Measurements from ENCODE around the gene DSTN. TPM values are rescaled to one million over a fixed set of nuclear protein-coding genes. Genes with fewer than 3 reads are reported as not detected.

Gene DSTN
- total RNA-seq, 4 donors from 2014 or later, result 79.2 to 128 (median 88.5) TPM

- intact Hi-C loops (cut with DNase I; ENCODE audit: low total_unique reads) (no loop called here), in situ Hi-C loops (cut with MboI; ENCODE audit: low sequenced_read_pairs in 4 of 4) (no loop called here)
- H3K4me1 ChIP-seq, result peaks cover 34 to 36% of the 10 kb centered on the region in 2 donors
- H3K4me3 ChIP-seq, result no peak overlapping the region
- no peak overlapping the region for H3K27ac ChIP-seq
- peaks cover 0 to 20% of the 10 kb centered on the region in 2 donors for H3K36me3 ChIP-seq
- no peak for DNase-seq
- no peaks in the 10 kb centered on the region for H3K9me3 ChIP-seq
- no peak for ATAC-seq
- no peak for TF ChIP-seq CTCF (IDR thresholded peaks at IDR 0.05 in 4 of 5, conservative IDR thresholded peaks at IDR 0.05 in 1 of 5)
- TF ChIP-seq POLR2A (IDR thresholded peaks at IDR 0.05), result no peak
- no peaks in the 10 kb centered on the region for H3K27me3 ChIP-seq
Measured at GRCh38 chr20:17638835-17639407, 69.0 kb downstream of the DSTN start.

- H3K9me3 ChIP-seq, result no peaks in the 10 kb centered on the region
- TF ChIP-seq POLR2A (IDR thresholded peaks at IDR 0.05) (no peak), CTCF (IDR thresholded peaks at IDR 0.05 in 4 of 5, conservative IDR thresholded peaks at IDR 0.05 in 1 of 5) (no peak)
- H3K4me1 ChIP-seq, result peaks cover 36 to 44% of the 10 kb centered on the region in 2 donors
- intact Hi-C loops (cut with DNase I; ENCODE audit: low total_unique reads) (no loop called here), in situ Hi-C loops (cut with MboI; ENCODE audit: low sequenced_read_pairs in 4 of 4) (no loop called here)
- no peak for ATAC-seq
- no peaks in the 10 kb centered on the region for H3K27me3 ChIP-seq
- no peak overlapping the region for H3K4me3 ChIP-seq
- no peak overlapping the region for H3K27ac ChIP-seq
- H3K36me3 ChIP-seq, result peaks cover 0 to 10% of the 10 kb centered on the region in 2 donors
- DNase-seq, result no peak
Measured at GRCh38 chr20:17640146-17640874, 70.4 kb downstream of the DSTN start.

- H3K4me1 ChIP-seq, result peaks cover 36 to 46% of the 10 kb centered on the region in 2 donors
- H3K27ac ChIP-seq, result no peak overlapping the region
- peaks cover 0 to 4% of the 10 kb centered on the region in 2 donors for H3K36me3 ChIP-seq
- H3K27me3 ChIP-seq, result no peaks in the 10 kb centered on the region
- no peak for DNase-seq
- H3K9me3 ChIP-seq, result no peaks in the 10 kb centered on the region
- no peak for TF ChIP-seq POLR2A (IDR thresholded peaks at IDR 0.05)
- TF ChIP-seq CTCF (IDR thresholded peaks at IDR 0.05 in 4 of 5, conservative IDR thresholded peaks at IDR 0.05 in 1 of 5), result no peak
- in situ Hi-C loops (cut with MboI; ENCODE audit: low sequenced_read_pairs in 4 of 4), result no loop called here
- intact Hi-C loops (cut with DNase I; ENCODE audit: low total_unique reads), result no loop called here
- ATAC-seq, result no peak
- no peak overlapping the region for H3K4me3 ChIP-seq
Measured at GRCh38 chr20:17640875-17641378, 71.1 kb downstream of the DSTN start.

- TF ChIP-seq POLR2A (IDR thresholded peaks at IDR 0.05) (no peak), CTCF (IDR thresholded peaks at IDR 0.05 in 4 of 5, conservative IDR thresholded peaks at IDR 0.05 in 1 of 5) (no peak)
- Histone ChIP-seq H3K4me1 (peaks cover 35 to 52% of the 10 kb centered on the region in 2 donors), H3K27ac (peak overlapping the region in 2 of 4 donors; percentile 3 to 48), H3K9me3 (no peaks in the 10 kb centered on the region), H3K36me3 (no peaks in the 10 kb centered on the region), H3K4me3 (no peak overlapping the region), H3K27me3 (no peaks in the 10 kb centered on the region)
- no peak for DNase-seq
- no peak for ATAC-seq
- intact Hi-C loops (cut with DNase I; ENCODE audit: low total_unique reads), result no loop called here
- in situ Hi-C loops (cut with MboI; ENCODE audit: low sequenced_read_pairs in 4 of 4), result no loop called here
Measured at GRCh38 chr20:17641520-17641964, 71.7 kb downstream of the DSTN start.
